ENCODE results near the gene ANKRD6. TPM values are rescaled to one million over a fixed set of nuclear protein-coding genes. Genes with fewer than 3 reads are reported as not detected.

The ANKRD6 gene
- total RNA-seq, 1 experiment from 2014 or later, result 5.6 TPM

DNA sequence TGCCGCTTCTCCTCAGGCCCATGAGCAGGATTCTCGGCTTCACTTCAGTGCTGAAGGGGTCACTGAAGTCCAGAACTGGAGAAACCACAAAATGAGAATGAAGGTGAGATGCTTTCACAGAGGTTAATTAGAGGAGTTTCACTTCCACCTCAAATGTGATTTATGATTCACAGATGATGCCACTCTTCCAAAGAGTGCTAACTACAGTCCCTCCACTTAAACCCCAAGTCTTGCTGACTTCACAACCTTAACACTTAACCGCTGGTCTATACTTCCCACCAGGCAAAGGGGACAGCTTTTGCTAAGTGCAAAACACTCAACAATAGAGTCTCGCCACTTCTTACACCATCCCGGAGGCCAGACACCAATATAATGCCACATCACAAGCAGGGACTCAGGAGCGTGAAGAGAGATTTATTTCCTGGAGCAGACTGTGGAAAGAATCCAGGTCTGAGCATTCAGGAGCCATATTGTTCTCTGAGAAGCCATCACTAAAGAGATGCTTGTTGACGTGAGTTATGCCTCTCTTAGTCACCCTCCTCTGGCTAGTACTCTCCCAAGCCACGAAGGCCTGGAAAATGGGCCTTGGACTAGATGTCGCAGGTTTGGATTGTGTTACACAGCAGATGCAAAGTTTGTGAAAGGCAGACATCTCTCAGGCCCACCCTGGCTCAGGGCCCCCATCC is 45.3 kb upstream of the ANKRD6 start:
- Histone ChIP-seq H3K18ac (ENCODE audit: insufficient read length, low read depth, low read length) (no peak overlapping the region), H2BK15ac (ENCODE audit: low read depth, low read length) (no peak overlapping the region), H4K91ac (ENCODE audit: insufficient read length, low read depth, low read length) (no peak overlapping the region), H3K27ac (ENCODE audit: insufficient read length, low read depth, low read length) (no peak overlapping the region), H2AK5ac (ENCODE audit: insufficient read length, low read length) (no peak overlapping the region), H3K23ac (ENCODE audit: insufficient read length, low read depth, low read length) (no peak overlapping the region), H2BK20ac (ENCODE audit: low read depth, low read length, poor library complexity, severe bottlenecking) (no peak overlapping the region), H3K79me2 (ENCODE audit: insufficient read depth, low read length) (no peaks in the 10 kb centered on the region), H2AFZ (ENCODE audit: low read length) (no peak overlapping the region), H3T11ph (ENCODE audit: low read length) (no peak overlapping the region), H3K4me2 (ENCODE audit: insufficient read depth, insufficient read length, low read length) (no peak overlapping the region), H4K20me1 (ENCODE audit: control insufficient read depth, insufficient read depth, insufficient read length) (no peaks in the 10 kb centered on the region), H2BK120ac (ENCODE audit: low read depth, low read length, poor library complexity, severe bottlenecking) (no peak overlapping the region), H3K4ac (ENCODE audit: low read depth, low read length) (no peak overlapping the region), H3K4me1 (ENCODE audit: insufficient read depth, low read length) (no peaks in the 10 kb centered on the region), H4K5ac (ENCODE audit: insufficient read length, low read depth, low read length) (no peak overlapping the region), H3K27me3 (ENCODE audit: insufficient read depth, low read length) (no peaks in the 10 kb centered on the region), H3K9ac (ENCODE audit: extremely low read depth, insufficient read length, low read length) (no peak overlapping the region), H3K14ac (ENCODE audit: insufficient read depth, low read length) (no peak overlapping the region), H3K79me1 (ENCODE audit: insufficient read depth, low read depth, low read length, poor library complexity, severe bottlenecking) (no peaks in the 10 kb centered on the region), H2BK5ac (ENCODE audit: insufficient read length, low read length) (no peak overlapping the region), H3K9me3 (ENCODE audit: control insufficient read depth, low read depth, low read length) (no peaks in the 10 kb centered on the region), H2BK12ac (ENCODE audit: insufficient read length, low read depth, low read length) (no peak overlapping the region), H4K8ac (replicated peaks; ENCODE audit: insufficient read length, low read depth, low read length) (no peak overlapping the region), H3K56ac (ENCODE audit: insufficient read length, low read depth, low read length) (no peak overlapping the region), H3K23me2 (ENCODE audit: insufficient read length, low read depth, low read length, poor library complexity, severe bottlenecking) (no peaks in the 10 kb centered on the region)
- peaks cover 0 to 4% (median 2%) of the 10 kb centered on the region in 3 experiments; a peak in 5 of 7 replicates for H3K36me3 Mint-ChIP-seq (ENCODE audit: insufficient read depth in 1 of 3, low read depth in 3 of 3)
- no peaks in the 10 kb centered on the region for H3K27me3 Mint-ChIP-seq (ENCODE audit: low read depth)
- peaks cover 6 to 7% of the 10 kb centered on the region in 2 experiments; a peak in 3 of 4 replicates for H3K4me1 Mint-ChIP-seq
- no CpG with 5 or more reads among the region's 9 CpGs for WGBS (ENCODE audit: extremely low coverage, insufficient read length, low lambda C conversion rate)
- TF ChIP-seq, protein P1, sequence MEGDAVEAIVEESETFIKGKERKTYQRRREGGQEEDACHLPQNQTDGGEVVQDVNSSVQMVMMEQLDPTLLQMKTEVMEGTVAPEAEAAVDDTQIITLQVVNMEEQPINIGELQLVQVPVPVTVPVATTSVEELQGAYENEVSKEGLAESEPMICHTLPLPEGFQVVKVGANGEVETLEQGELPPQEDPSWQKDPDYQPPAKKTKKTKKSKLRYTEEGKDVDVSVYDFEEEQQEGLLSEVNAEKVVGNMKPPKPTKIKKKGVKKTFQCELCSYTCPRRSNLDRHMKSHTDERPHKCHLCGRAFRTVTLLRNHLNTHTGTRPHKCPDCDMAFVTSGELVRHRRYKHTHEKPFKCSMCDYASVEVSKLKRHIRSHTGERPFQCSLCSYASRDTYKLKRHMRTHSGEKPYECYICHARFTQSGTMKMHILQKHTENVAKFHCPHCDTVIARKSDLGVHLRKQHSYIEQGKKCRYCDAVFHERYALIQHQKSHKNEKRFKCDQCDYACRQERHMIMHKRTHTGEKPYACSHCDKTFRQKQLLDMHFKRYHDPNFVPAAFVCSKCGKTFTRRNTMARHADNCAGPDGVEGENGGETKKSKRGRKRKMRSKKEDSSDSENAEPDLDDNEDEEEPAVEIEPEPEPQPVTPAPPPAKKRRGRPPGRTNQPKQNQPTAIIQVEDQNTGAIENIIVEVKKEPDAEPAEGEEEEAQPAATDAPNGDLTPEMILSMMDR (conservative IDR thresholded peaks at IDR 0.05), result no peak
- no peak overlapping the region for H3K4me3 Mint-ChIP-seq
- no peak for DNase-seq
- no peaks in the 10 kb centered on the region for H3K9me3 Mint-ChIP-seq
- H3K27ac Mint-ChIP-seq, result no peak overlapping the region
